GM12873 (cell line): ENCODE measurements around the gene CEP120.

Experiments used
- TF ChIP-seq, protein P1 (sequence below): IDR thresholded peaks from 2 replicates; pipeline ENCODE4 v1.5.1; 2012; ENCODE audit warnings: low read depth, mild to moderate bottlenecking, moderate library complexity, low read length, control low read depth; ENCODE audit not compliant: insufficient read depth; ENCODE audit errors: missing control alignments

CEP120 gene

DNA sequence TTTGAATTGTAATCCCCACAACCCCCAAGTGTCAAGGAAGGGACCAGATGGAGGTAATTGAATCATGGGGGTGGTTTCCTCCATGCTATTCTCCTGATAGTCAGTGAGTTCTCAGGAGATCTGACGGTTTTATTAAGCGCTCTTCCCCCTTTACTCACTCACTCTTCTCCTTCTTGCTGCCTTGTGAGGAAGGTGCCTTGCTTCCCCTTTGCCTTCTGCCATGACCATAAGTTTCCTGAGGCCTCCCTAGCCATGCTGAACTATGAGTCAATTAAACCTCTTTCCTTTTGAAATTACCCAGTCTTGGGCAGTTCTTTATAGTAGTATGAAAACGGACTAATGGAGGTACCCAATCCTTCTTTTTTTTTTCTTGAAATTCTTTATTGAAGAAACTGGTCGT is 2.2 kb upstream of the CEP120 start:
- TF ChIP-seq, protein P1, sequence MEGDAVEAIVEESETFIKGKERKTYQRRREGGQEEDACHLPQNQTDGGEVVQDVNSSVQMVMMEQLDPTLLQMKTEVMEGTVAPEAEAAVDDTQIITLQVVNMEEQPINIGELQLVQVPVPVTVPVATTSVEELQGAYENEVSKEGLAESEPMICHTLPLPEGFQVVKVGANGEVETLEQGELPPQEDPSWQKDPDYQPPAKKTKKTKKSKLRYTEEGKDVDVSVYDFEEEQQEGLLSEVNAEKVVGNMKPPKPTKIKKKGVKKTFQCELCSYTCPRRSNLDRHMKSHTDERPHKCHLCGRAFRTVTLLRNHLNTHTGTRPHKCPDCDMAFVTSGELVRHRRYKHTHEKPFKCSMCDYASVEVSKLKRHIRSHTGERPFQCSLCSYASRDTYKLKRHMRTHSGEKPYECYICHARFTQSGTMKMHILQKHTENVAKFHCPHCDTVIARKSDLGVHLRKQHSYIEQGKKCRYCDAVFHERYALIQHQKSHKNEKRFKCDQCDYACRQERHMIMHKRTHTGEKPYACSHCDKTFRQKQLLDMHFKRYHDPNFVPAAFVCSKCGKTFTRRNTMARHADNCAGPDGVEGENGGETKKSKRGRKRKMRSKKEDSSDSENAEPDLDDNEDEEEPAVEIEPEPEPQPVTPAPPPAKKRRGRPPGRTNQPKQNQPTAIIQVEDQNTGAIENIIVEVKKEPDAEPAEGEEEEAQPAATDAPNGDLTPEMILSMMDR: no peak

DNA sequence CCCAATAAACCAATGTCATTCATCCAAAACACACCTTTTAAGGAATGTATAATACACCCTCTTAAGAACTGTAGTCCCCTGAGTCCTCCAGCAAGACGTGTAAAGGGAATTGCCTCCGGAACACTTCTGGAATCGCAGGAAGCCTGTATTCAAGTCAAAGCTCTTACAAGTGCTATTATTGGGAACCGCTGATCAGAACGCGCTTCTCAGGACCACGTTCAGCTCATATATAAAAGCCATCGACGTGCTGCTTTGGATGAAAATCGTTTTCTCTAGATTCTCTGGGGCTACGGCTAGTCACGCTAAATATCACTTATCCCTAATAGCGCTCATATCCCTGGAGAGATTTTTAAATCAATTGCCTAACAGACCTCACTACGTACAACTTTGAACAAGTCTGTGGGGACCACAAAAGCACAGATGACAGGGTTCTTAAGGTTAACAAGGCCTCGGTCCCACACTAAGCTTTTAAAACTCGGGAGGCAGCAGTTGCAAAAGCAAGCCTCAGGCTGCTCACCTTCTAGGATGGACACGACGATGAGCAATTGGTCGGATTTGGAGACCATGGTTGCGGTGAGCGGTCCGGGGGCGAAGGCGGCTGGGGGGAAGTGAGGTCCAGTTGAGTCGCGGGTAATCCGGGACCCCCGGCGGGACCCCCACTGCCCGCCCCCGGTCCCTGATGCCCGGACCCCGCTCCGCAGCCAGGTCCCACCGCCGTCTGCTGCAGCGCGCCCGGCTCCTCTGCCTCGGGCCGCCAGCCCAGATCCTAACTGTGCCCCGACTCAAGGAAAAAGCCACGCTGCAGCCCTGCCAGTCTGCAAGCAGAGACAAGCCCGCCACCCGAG is 548 bp downstream of the CEP120 start:
- TF ChIP-seq, protein P1: no peak

DNA sequence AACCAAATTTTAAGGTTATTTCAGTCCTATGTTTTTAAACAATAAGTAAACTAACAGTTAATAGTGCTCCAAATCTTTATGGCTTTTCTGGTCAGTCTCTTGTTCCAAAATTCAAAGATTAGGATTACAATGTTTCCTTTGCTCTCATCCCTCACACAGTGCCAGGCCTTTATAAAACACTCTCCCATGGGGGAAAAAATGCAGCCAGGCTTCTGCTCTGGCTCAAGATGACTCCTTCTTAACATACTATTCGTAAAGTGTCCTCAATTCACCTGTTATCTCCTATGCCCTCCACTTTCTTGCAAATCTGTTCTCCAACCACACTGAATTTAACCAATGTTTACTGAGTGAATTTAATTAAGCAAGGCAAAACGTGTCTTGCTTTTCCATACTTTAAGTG is 1.4 kb downstream of the CEP120 start:
- TF ChIP-seq, protein P1: no peak

DNA sequence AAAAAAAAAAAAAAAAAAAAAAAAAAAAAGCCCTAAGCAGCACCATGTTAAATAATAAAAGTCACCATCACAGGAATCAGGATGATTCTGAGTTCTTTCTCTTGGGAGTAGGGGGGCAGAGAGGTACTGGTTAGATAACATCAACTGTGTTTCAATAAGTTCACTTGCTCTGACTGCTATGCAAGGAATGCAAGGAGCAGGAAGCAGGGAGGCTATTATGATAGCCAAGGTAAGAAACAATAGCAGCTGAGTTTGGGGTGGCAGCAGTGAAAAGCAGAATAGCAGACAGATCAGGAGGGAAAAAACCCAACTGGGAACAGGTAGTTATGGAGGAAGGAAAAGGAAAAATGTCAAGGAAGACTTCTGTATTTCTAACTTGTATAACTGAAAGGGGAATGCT is 8.2 kb downstream of the CEP120 start:
- TF ChIP-seq, protein P1: no peak

DNA sequence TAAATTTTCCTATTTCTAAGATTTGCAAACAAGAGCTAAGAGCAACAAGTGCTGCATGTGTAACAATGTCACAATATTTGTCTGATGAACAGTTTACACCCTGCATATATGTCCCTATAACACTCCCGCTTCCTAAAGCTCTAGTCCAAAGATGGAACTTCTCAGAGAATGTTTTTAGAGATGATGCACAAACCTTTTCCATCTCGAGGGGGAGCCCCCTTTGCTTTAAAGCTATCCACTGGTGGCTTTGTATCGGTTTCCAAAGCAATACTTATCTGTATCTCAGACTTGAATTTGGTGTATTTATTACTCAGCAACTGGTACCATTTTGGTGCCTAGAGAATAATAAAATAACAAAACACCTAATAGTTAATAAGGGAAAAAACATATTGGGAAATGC is 11.0 kb downstream of the CEP120 start:
- TF ChIP-seq, protein P1: no peak

DNA sequence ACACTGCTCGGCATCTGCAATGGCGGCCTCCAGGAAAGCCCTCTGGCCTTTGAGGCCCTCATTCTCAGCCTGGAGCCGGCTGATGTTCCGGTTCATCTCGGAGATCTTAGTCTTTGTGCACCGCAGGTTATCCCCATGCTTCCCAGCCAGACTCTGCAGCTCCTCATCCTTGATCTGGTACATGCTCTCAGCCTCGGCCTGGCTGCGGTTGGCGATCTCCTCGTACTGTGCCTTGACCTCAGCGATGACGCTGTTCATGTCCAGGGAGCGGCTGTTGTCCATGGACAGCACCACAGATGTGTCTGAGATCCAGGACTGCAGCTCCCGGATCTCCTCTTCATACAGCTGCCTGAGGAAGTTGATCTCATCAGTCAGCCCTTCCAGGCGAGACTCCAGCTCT is 21.9 kb downstream of the CEP120 start:
- TF ChIP-seq, protein P1: no peak

DNA sequence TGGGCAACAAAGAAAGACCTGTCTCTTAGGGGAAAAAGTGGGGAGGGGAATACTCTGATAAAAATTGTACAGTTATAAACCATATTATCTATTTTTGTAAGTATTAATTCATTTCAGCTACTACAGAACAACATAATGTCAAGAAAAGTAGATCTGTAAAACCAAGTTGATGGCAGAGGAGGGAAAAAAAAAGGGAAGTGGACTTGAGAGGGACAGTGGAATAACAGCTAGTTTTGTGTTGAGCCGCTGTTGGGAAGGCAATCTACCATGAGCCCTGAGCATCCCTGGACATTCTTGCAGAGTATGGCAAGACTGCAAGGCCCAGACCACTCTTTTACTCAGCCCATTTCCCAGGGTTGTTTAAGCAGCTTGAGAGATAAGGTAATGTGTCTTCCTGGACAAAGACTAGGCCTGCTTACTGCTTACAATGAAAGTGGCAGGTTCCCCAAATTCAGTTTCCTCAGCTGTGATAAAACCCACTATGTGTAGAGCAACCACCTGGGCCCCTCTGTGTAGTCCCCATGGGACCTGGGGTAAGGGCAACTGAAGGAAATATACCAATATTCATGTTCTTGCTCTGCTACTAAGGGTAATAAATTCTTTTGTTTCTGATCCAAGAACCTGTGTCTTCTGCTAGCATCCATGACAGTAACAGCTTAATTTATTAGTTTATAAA is 25.0 kb downstream of the CEP120 start:
- TF ChIP-seq, protein P1: no peak
